Jurkat, Clone E6-1 (cell line): ENCODE data around the gene INPP5B.
"Not testable (repeated sequence)": the region's sequence is repeated elsewhere in the genome, so short reads cannot be mapped to it uniquely, and the experiment has no call there.

Source experiments
- DNase-seq: peaks from one replicate; pipeline ENCODE4 v3.0.0-alpha.2; 2011; ENCODE audit warnings: low read depth, low spot score
- H3K4me3 ChIP-seq: 2 replicates; pipeline ENCODE4 v1.5.1; 2011; ENCODE audit warnings: mild to moderate bottlenecking, low read length, control low read depth, moderate library complexity

INPP5B gene

GRCh38 chr1:37922767-37923550 is 23.9 kb downstream of the INPP5B start:
- peak; percentile 86 for DNase-seq
- H3K4me3 ChIP-seq: peak overlapping the region; percentile 20

- peak; percentile 54 for DNase-seq
- H3K4me3 ChIP-seq: no peak overlapping the region
Measured at GRCh38 chr1:37919277-37919676, 27.6 kb downstream of the INPP5B start.

- no peak overlapping the region for H3K4me3 ChIP-seq
- DNase-seq: no peak
Measured at GRCh38 chr1:37915476-37916093, 31.3 kb downstream of the INPP5B start.

GRCh38 chr1:37914719-37915475 is 32.0 kb downstream of the INPP5B start:
- no peak for DNase-seq
- H3K4me3 ChIP-seq: no peak overlapping the region

- not testable (repeated sequence) for H3K4me3 ChIP-seq
Measured at GRCh38 chr1:37911478-37911877, 35.4 kb downstream of the INPP5B start.

GRCh38 chr1:37910886-37911285 is 36.0 kb downstream of the INPP5B start:
- DNase-seq, H3K4me3 ChIP-seq: not testable (repeated sequence)

More at GRCh38 chr1:37911478-37911877, 35.4 kb downstream of the INPP5B start:
- not testable (repeated sequence) for DNase-seq

- not testable (repeated sequence) for DNase-seq, H3K4me3 ChIP-seq
Measured at GRCh38 chr1:37908531-37908930, 38.3 kb downstream of the INPP5B start.

GRCh38 chr1:37907416-37908125 is 39.3 kb downstream of the INPP5B start:
- H3K4me3 ChIP-seq, DNase-seq: not testable (repeated sequence)

GRCh38 chr1:37906591-37906990 is 40.3 kb downstream of the INPP5B start:
- not testable (repeated sequence) for DNase-seq, H3K4me3 ChIP-seq

GRCh38 chr1:37905727-37906126 is 41.1 kb downstream of the INPP5B start:
- DNase-seq: no peak
- no peak overlapping the region for H3K4me3 ChIP-seq

GRCh38 chr1:37903921-37904320 is 42.9 kb downstream of the INPP5B start:
- DNase-seq, H3K4me3 ChIP-seq: not testable (repeated sequence)

GRCh38 chr1:37902983-37903382 is 43.9 kb downstream of the INPP5B start:
- no peak overlapping the region for H3K4me3 ChIP-seq
- no peak for DNase-seq

- H3K4me3 ChIP-seq: no peak overlapping the region
- DNase-seq: no peak
Measured at GRCh38 chr1:37901893-37902225, 45.0 kb downstream of the INPP5B start.

- H3K4me3 ChIP-seq: no peak overlapping the region
- no peak for DNase-seq
Measured at GRCh38 chr1:37901191-37901892, 45.5 kb downstream of the INPP5B start.

GRCh38 chr1:37897563-37897962 is 49.3 kb downstream of the INPP5B start:
- not testable (repeated sequence) for DNase-seq, H3K4me3 ChIP-seq

- DNase-seq: no peak
- H3K4me3 ChIP-seq: no peak overlapping the region
Measured at GRCh38 chr1:37893673-37894072, 53.2 kb downstream of the INPP5B start.

- DNase-seq: no peak
- no peak overlapping the region for H3K4me3 ChIP-seq
Measured at GRCh38 chr1:37892151-37893047, 54.5 kb downstream of the INPP5B start.
